ENCODE results near the gene CCRL2. TPM values are rescaled to one million over a fixed set of nuclear protein-coding genes. Genes with fewer than 3 reads are reported as not detected.

Gene CCRL2
- total and polyA plus RNA-seq, 2 of the 8 experiments (the other 6 are each of a cell fraction or from before 2014, with no cell fraction given) = not detected

DNA sequence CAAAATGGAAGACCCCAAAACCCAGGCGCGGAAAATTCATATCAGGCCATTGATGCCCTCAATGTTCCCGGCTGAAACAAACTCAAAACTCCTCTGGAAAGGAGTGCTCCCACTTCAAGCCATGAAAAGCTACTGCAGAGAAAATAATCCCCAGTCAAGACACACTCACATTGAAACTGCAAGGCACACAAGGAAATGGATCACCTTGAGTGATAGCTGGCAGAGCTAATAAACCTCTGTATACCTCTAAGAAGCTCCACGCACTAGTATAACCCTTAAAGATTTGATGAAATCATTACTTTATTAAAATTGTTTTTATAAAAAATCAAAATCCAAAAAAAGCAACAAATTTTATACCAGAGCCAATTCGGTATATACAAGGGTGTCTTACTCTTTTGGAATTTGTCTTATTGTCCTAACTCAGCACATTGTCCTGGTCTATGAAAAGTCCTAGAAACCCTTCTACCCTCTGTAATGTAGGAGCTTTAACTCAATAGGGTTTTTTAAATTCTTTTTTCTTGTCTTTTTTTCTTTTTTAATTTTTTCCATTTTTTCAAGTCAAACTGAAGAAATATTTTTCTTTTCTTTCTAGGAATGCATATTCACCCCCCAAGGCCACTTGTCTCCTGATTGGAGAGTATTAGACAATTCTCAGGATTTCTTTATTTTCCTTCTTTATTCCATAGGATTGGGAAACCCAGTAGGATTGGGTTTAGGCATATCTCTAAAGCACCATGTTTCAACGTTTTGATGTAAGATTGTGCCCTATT is 8.7 kb upstream of the CCRL2 start:
- CTCF ChIA-PET (ENCODE audit: partially characterized antibody) = interaction anchor here (0.7 to 1.8 kb wide), 8 partner anchors 9 to 189 kb away, joined by 3 to 5 read pairs (median 3); partner anchors contain the start of gene CCRL2
- no peak overlapping the region for H3K4ac ChIP-seq (replicated peaks; ENCODE audit: insufficient read length, low read depth, low read length)
- TF ChIP-seq TAF1 (IDR thresholded peaks at IDR 0.05; ENCODE audit: low read depth, low read length) (no peak), CEBPB (IDR thresholded peaks at IDR 0.05; ENCODE audit: low read depth, low read length) (no peak), PHF8 (conservative IDR thresholded peaks at IDR 0.05; ENCODE audit: low read depth, low read length) (no peak), SP1 (IDR thresholded peaks at IDR 0.05; ENCODE audit: low read depth, low read length) (no peak)

More for the DNA sequence above, 8.7 kb upstream of the CCRL2 start:
- no peaks in the 10 kb centered on the region for H3K36me3 ChIP-seq (ENCODE audit: control insufficient read depth in 2 of 4, insufficient read depth in 4 of 4, low read length in 3 of 4)
- H2BK5ac ChIP-seq (ENCODE audit: low read depth, low read length) = no peak overlapping the region
- 92% methylated on average over 6 of the region's 6 CpGs; no CpG with 5 or more reads in 1 of the 2 experiments for WGBS, 2 experiments (ENCODE audit: extremely low coverage in 1 of 2, insufficient coverage in 1 of 2, insufficient read length in 1 of 2, insufficient replicate concordance in 2 of 2, low coverage in 1 of 2, low lambda C conversion rate in 2 of 2, missing lambda C conversion rate in 1 of 2)
- H4K8ac ChIP-seq (ENCODE audit: extremely low read depth, insufficient read depth, low read length) = no peak overlapping the region
- no peak overlapping the region for H4K91ac ChIP-seq (replicated peaks; ENCODE audit: insufficient read length, low read length)
- H2BK120ac ChIP-seq (replicated peaks; ENCODE audit: low read depth, low read length) = no peak overlapping the region
- no peak overlapping the region for H3K4me3 ChIP-seq (ENCODE audit: extremely low read depth in 1 of 4, insufficient read depth in 2 of 4, low read depth in 3 of 4, low read length in 4 of 4)
- no peak overlapping the region for H2BK20ac ChIP-seq (ENCODE audit: low read length)
- H2BK12ac ChIP-seq (ENCODE audit: low read depth, low read length) = no peak overlapping the region
- no peaks in the 10 kb centered on the region for H3K79me1 ChIP-seq (ENCODE audit: low read depth, low read length)
- H4K5ac ChIP-seq (ENCODE audit: insufficient read length, low read depth, low read length) = no peak overlapping the region
- 0 out of 7 replicates have a peak, but pooled peaks cover 0 to 2% (median 0%) of the 10 kb centered on the region in 4 experiments for H3K4me1 ChIP-seq (replicated peaks in 1 of 4; ENCODE audit: control insufficient read depth in 3 of 4, insufficient read depth in 4 of 4, low read length in 3 of 4)
- no peak overlapping the region for H2AK5ac ChIP-seq (ENCODE audit: low read depth, low read length)
- H2BK15ac ChIP-seq (ENCODE audit: low read length) = no peak overlapping the region
- H3K56ac ChIP-seq (replicated peaks; ENCODE audit: insufficient read length, low read depth, low read length) = no peak overlapping the region
- no peak overlapping the region for H3K4me2 ChIP-seq (ENCODE audit: insufficient read depth in 1 of 2, low read depth in 2 of 2, low read length in 2 of 2)
- H4K20me1 ChIP-seq (replicated peaks in 1 of 2; ENCODE audit: control insufficient read depth in 1 of 2, insufficient read depth in 2 of 2, low read length in 2 of 2) = no peaks in the 10 kb centered on the region
- DNase-seq (ENCODE audit: low read depth in 1 of 2, low spot score in 2 of 2) (no peak), FAIRE-seq (no peak)
- H2AFZ ChIP-seq (ENCODE audit: low read length) = no peak overlapping the region
- POLR2A ChIA-PET (ENCODE audit: partially characterized antibody) = no interaction called here
- no peak overlapping the region for H3K18ac ChIP-seq (ENCODE audit: extremely low read depth, low read length)
- H3K27ac ChIP-seq (ENCODE audit: low read depth, low read length) = no peak overlapping the region
- no peaks in the 10 kb centered on the region for H3K9me3 ChIP-seq (ENCODE audit: insufficient read depth in 2 of 2, low read depth in 1 of 2, low read length in 1 of 2)
- no peaks in the 10 kb centered on the region for H3K79me2 ChIP-seq (ENCODE audit: control insufficient read depth in 1 of 2, insufficient read depth in 2 of 2, low read length in 2 of 2)
- H3K27me3 ChIP-seq (replicated peaks in 1 of 4; ENCODE audit: control insufficient read depth in 3 of 4, extremely low read depth in 1 of 4, insufficient read depth in 3 of 4, low read length in 3 of 4) = no peaks in the 10 kb centered on the region
- H3K23ac ChIP-seq (ENCODE audit: insufficient read length) = no peak overlapping the region
- H3K23me2 ChIP-seq (ENCODE audit: low read depth, low read length) = no peaks in the 10 kb centered on the region
- no peak overlapping the region for H3K9ac ChIP-seq (replicated peaks in 1 of 4; ENCODE audit: extremely low read depth in 1 of 4, low read depth in 3 of 4, low read length in 3 of 4)
- no peak overlapping the region for H3K14ac ChIP-seq (ENCODE audit: insufficient read length)

Measured in H1 (cell line).